Measurements from ENCODE around the gene DQX1.
"Not testable (repeated sequence)": the region's sequence is repeated elsewhere in the genome, so short reads cannot be mapped to it uniquely, and the experiment has no call there.

Gene DQX1

GRCh38 chr2:74470742-74471141, 55.3 kb downstream of the DQX1 start:
- not testable (repeated sequence) for DNase-seq (ENCODE audit: low read depth in 2 of 3, low spot score in 2 of 3)
